Measurements from ENCODE around the gene KIR2DL1. TPM values are rescaled to one million over a fixed set of nuclear protein-coding genes. Genes with fewer than 3 reads are reported as not detected.
"Not testable (repeated sequence)": the region's sequence is repeated elsewhere in the genome, so short reads cannot be mapped to it uniquely, and the experiment has no call there.

KIR2DL1 gene

DNA sequence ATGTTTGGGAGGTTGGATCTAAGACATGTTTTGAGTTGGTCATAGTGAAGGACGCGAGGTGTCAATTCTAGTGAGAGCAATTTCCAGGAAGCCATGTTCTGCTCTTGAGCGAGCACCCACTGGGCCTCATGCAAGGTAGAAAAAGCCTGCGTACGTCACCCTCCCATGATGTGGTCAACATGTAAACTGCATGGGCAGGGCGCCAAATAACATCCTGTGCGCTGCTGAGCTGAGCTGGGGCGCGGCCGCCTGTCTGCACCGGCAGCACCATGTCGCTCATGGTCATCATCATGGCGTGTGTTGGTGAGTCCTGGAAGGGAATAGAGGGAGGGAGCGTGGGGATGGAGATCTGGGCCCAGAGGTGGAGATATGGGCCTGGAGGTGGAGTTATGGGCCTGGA is 62.9 kb downstream of the KIR2DL1 start, which contains the start of gene KIR2DS4:
KIR2DS4 (plus strand) TSS at position 181 of the 400 bp plus-strand sequence.
- not testable (repeated sequence) for H3K4me1 ChIP-seq (ENCODE audit: control insufficient read depth, insufficient read depth, low read depth, low read length); H3K4me2 ChIP-seq (ENCODE audit: low read length, poor library complexity, severe bottlenecking); H3K4me3 ChIP-seq (ENCODE audit: insufficient read depth in 1 of 2, low read depth in 1 of 2, low read length in 2 of 2); H2BK120ac ChIP-seq (ENCODE audit: low read depth, low read length); H3K18ac ChIP-seq (ENCODE audit: low read depth in 1 of 2, low read length in 2 of 2); DNase-seq; H4K8ac ChIP-seq (ENCODE audit: low read length); H2BK5ac ChIP-seq (ENCODE audit: low read depth, low read length, poor library complexity, severe bottlenecking); H3K9ac ChIP-seq (ENCODE audit: low read length); H3K36me3 ChIP-seq (ENCODE audit: control insufficient read depth in 1 of 2, insufficient read depth in 2 of 2, low read depth in 1 of 2, low read length in 2 of 2); H2BK12ac ChIP-seq (ENCODE audit: low read length in 2 of 2); H2AFZ ChIP-seq (ENCODE audit: low read depth, low read length); H3K27ac ChIP-seq (ENCODE audit: low read length, poor library complexity, severe bottlenecking); H3K9me3 ChIP-seq (ENCODE audit: control insufficient read depth, low read length); H3K27me3 ChIP-seq (ENCODE audit: control insufficient read depth in 1 of 2, insufficient read depth in 1 of 2, low read length in 2 of 2); H3K14ac ChIP-seq (ENCODE audit: low read length in 2 of 2); H3K4ac ChIP-seq (ENCODE audit: low read depth in 1 of 2, low read length in 2 of 2); H2BK15ac ChIP-seq (ENCODE audit: low read depth, poor library complexity, severe bottlenecking); H2AK5ac ChIP-seq (ENCODE audit: low read length, severe bottlenecking); H3K79me1 ChIP-seq (replicated peaks; ENCODE audit: low read length, poor library complexity, severe bottlenecking); H3K23ac ChIP-seq (ENCODE audit: low read length in 2 of 2); H4K91ac ChIP-seq (ENCODE audit: low read length)
- WGBS: 86% methylated on average over 14 of the region's 14 CpGs

Small RNAs within 50 kb of the gene (small RNA-seq; reads per million reads assigned to genes)
- gene KIR3DP1 (ENCODE audit: low read depth): not detected
